Adrenal gland (tissue), 5 donors: ENCODE data around the gene GCNT1.
A peak's percentile ranks its signal among the peaks of the same experiment; 100 is the strongest.

Source experiments
- POLR2A ChIP-seq, 2 donors: fragments of 450-650 bp; IDR thresholded peaks; one replicate each; pipeline ENCODE4 v1.6.1; 2017; ENCODE audit warnings: antibody characterized with exemption in 2 of 2, mild to moderate bottlenecking in 2 of 2, moderate library complexity in 1 of 2
- TF ChIP-seq, protein P1 (sequence below), 6 experiments: fragments of 450-650 bp in 4 of 6; fragments of 200-600 bp in 2 of 6; sonication (generic) in 1 of 6; IDR thresholded peaks; 1 replicate in 5 of 6; 2 replicates in 1 of 6; pipeline versions ENCODE4 v1.5.1 to v1.8.0; 2016 to 2021; ENCODE audit warnings: antibody characterized with exemption in 6 of 6, mild to moderate bottlenecking in 2 of 6, moderate library complexity in 1 of 6
- donor health status: DM: no; HTN: no; CAD: no.

- TF ChIP-seq, protein P1, sequence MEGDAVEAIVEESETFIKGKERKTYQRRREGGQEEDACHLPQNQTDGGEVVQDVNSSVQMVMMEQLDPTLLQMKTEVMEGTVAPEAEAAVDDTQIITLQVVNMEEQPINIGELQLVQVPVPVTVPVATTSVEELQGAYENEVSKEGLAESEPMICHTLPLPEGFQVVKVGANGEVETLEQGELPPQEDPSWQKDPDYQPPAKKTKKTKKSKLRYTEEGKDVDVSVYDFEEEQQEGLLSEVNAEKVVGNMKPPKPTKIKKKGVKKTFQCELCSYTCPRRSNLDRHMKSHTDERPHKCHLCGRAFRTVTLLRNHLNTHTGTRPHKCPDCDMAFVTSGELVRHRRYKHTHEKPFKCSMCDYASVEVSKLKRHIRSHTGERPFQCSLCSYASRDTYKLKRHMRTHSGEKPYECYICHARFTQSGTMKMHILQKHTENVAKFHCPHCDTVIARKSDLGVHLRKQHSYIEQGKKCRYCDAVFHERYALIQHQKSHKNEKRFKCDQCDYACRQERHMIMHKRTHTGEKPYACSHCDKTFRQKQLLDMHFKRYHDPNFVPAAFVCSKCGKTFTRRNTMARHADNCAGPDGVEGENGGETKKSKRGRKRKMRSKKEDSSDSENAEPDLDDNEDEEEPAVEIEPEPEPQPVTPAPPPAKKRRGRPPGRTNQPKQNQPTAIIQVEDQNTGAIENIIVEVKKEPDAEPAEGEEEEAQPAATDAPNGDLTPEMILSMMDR (IDR thresholded peaks at IDR 0.05): peak in 2 of 6 experiments; percentile 20 to 26
- TF ChIP-seq POLR2A (IDR thresholded peaks at IDR 0.05): no peak
Measured at GRCh38 chr9:76458903-76459693, at the start of gene GCNT1.
